Epithelial cell of alveolus of lung (primary cell): Measurements from ENCODE around the gene RPS10. TPM values are rescaled to one million over a fixed set of nuclear protein-coding genes. Genes with fewer than 3 reads are reported as not detected.

Source experiments
- total RNA-seq: library from RNA; depleted of rRNA; stranded (reverse); fragments of >200 nt; gene quantifications from 2 replicates; pipeline ENCODE4 v1.2.1, GENCODE V29; 2015

Gene RPS10
- 3,746 and 5,516 TPM in 2 replicates for total RNA-seq

DNA sequence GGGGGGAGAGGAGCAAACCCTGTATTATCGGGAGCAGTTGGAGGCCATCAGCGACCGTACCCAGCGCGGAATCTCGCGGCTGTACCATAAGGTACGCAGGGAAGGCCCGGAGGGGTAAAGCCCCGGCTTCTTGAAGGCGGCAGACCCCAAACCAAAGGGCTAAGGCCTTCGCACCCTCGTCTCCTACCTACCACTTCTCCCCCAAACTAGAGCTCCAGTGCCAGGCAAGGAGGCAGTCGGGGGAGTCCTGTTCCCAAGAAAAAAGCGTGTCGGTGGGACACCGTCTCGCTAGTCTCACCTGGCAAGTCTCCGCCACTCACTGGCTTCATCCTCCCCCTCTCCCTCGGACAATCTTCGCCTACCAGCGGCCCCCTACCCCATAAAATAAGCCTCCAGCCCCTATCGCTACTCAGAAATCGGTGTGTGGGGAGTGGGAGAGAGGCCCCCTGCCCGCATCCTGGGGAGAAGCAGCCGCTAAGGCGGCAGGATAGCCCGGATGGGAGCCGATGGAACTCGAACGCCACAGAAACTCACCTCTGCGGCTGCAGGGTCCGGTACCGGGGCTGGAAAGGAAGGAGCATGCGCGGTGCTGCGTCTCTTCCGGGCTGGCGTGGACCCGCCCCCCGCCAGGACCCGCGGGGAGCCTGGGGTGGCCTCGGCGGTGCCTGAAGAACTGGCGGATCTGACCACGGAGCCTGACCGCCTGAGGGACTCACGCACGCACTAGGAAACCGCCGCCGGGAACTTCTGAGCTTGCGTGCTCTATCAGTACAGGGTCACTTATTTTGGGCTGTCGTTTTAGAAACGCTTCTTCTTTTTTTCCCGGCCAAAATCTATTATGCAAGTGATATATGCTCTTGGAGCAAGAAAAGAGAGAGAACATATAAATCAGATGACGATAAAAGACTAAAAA, at the start of gene RPS10:
Gene RPS10 (minus strand): TSS at position 572 of the 913 bp plus-strand sequence. CDS start 848 bp downstream, outside the sequence.

DNA sequence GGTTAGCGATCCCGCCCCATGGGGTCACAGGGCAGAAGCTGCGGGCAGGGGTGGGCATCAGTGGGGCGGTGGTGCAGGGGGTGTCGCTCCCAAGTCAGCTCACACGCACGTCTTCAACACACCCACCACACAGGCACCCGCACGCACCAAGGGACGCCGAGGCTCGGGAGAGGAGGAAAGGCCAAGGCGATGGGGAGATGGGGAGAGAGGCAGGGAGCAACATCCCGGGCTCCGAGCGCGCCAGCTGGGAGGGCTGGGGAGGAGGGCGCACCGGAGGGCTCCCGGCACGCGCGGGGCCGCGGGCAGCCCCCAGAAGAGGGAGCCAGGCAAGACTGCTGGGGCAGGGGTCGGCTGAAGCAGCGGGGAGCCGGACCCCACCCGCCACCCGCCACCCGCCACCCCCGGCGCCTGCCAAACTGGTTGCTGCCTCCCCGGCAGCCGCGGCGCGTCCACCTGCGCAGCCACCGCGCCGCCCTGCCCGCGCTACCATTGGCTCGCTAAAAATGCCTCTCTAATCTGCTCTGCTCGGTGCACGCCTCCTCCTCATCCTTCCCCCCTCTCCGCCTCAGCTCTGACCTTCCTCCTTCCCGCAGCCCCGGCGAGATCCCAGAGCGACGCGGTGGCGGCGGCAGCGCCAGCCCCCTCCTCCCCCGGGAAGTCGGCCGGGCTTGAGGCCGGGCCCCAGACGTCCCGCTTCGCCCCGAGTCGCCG, 39.8 kb upstream of the RPS10 start, which contains the start of gene PACSIN1:
Gene PACSIN1 (plus strand): TSS at position 546 of the 711 bp plus-strand sequence. CDS start 60,230 bp downstream, outside the sequence.

DNA sequence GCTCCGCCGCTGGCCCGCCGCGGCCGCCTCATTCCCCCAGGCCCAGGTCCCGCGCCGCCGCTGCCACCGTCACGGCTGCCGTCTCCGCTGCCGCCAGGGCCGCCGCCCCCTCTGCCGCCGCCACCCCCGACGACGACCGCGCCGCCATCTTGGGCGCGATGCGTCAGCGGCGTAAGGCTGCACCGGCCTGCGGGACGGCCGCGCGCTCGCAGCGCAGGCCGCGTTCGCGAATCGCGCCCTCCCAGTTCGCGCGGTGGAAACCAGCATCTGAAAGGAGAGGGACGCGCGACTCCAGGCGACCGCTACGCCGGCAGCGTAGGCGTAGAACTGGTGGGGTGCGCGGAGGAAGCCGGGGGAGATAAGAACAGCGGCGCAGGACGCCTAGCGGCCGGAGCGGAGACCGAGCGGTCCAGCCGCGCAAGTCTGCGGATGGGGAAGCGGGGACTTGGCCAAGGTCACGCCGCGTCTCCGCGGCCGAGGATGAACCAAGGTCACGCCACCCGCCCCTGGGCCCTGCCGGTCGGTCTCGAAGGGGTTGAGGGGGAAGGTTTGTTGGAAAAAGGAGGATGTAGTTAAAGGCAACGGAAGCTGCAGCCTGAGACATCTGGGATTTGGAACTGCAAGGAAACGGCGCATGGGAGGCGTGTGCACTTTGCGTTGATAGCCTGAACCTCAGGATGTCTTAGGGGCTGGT, 33.2 kb downstream of the RPS10 start, which contains the start of gene NUDT3:
Gene NUDT3 (minus strand): TSS at position 173 of the 694 bp plus-strand sequence. CDS start 307 bp downstream, outside the sequence.

Other genes starting within 250 kb of the RPS10 start
- gene HMGA1, start 189.2 kb downstream of the RPS10 start, total RNA-seq, result 452 and 889 TPM in 2 replicates
- 17.0 and 60.5 TPM in 2 replicates for gene SMIM29, start 177.1 kb downstream of the RPS10 start, total RNA-seq
- gene NUDT3, start 33.4 kb downstream of the RPS10 start, total RNA-seq, result 22.8 and 33.9 TPM in 2 replicates
- gene PACSIN1, start 40.0 kb upstream of the RPS10 start, total RNA-seq, result not detected in 2 replicates
- gene SPDEF, start 130.3 kb upstream of the RPS10 start, total RNA-seq, result 1.3 TPM in 1 of 2 replicates, not detected in the other